HG03342 (cell line): Measurements from ENCODE around the gene GATAD2A.
"Not testable (repeated sequence)": the region's sequence is repeated elsewhere in the genome, so short reads cannot be mapped to it uniquely, and the experiment has no call there.

Source experiments
- ATAC-seq: cut with Tn5 transposase; IDR thresholded peaks from one replicate; pipeline ENCODE4 v1.9.1; 2021; ENCODE audit warnings: mild to moderate bottlenecking, moderate library complexity; ENCODE audit not compliant: unreplicated experiment

GATAD2A gene

GRCh38 chr19:19446655-19447437, 41.4 kb downstream of the GATAD2A start:
- no peak for ATAC-seq

GRCh38 chr19:19447536-19448237, 42.2 kb downstream of the GATAD2A start:
- no peak for ATAC-seq

- no peak for ATAC-seq
Observed at GRCh38 chr19:19448238-19448544, 42.7 kb downstream of the GATAD2A start.

- ATAC-seq: peak; percentile 55
Observed at GRCh38 chr19:19451429-19452242, 46.2 kb downstream of the GATAD2A start.

- ATAC-seq: no peak
Observed at GRCh38 chr19:19452243-19453124, 47.0 kb downstream of the GATAD2A start.

- no peak for ATAC-seq
Observed at GRCh38 chr19:19453125-19453454, 47.6 kb downstream of the GATAD2A start.

GRCh38 chr19:19455166-19455919, 49.9 kb downstream of the GATAD2A start:
- not testable (repeated sequence) for ATAC-seq

GRCh38 chr19:19457671-19458070, 52.2 kb downstream of the GATAD2A start:
- ATAC-seq: no peak

GRCh38 chr19:19458110-19458816, 52.8 kb downstream of the GATAD2A start:
- ATAC-seq: no peak

- ATAC-seq: no peak
Observed at GRCh38 chr19:19459073-19459472, 53.6 kb downstream of the GATAD2A start.

- ATAC-seq: no peak
Observed at GRCh38 chr19:19459707-19460251, 54.3 kb downstream of the GATAD2A start.

- ATAC-seq: no peak
Observed at GRCh38 chr19:19460258-19460731, 54.8 kb downstream of the GATAD2A start.

GRCh38 chr19:19460761-19461265, 55.3 kb downstream of the GATAD2A start:
- no peak for ATAC-seq

- ATAC-seq: no peak
Observed at GRCh38 chr19:19461306-19461670, 55.8 kb downstream of the GATAD2A start.

GRCh38 chr19:19461671-19462622, 56.5 kb downstream of the GATAD2A start:
- no peak for ATAC-seq

- no peak for ATAC-seq
Observed at GRCh38 chr19:19463348-19464117, 58.1 kb downstream of the GATAD2A start.
